OCI-M1 (cell line): ENCODE data around the gene MALRD1.

Experiments used
- DNase-seq: peaks from one replicate; lab custom pipeline; 2025; lab: John Stamatoyannopoulos, UW

MALRD1 gene

DNA sequence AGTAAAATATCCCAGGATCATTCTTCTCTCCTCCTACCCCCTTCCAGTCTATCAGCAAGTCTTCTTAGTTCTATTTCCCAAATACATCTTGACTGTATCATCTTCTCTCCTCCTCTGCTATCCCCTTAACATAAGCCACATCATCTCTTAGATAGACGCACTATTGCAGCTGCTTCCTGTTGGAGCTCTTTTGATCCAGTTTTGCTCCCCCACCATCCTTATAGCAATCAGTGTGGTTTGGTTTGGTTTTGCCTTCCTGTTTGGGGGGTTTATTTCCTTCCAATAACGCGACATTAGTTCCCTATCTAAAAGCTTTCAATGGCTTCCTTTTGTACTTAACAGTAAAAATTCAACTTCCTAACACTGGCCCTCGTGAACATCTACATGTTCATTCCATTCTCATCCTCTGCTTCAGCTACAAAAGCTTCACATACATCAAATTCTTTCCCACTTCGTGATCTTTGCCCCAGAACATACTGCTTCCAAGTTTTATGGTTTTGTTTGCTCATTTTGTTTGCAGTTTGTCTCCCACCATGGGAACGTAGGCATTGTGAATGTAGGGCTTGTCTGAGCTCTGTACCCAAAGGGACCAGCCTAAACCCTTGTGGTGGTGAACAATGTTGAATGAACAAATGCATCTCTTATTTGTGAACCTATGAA lies 734.0 kb downstream of the MALRD1 start:
- DNase-seq, result no peak

DNA sequence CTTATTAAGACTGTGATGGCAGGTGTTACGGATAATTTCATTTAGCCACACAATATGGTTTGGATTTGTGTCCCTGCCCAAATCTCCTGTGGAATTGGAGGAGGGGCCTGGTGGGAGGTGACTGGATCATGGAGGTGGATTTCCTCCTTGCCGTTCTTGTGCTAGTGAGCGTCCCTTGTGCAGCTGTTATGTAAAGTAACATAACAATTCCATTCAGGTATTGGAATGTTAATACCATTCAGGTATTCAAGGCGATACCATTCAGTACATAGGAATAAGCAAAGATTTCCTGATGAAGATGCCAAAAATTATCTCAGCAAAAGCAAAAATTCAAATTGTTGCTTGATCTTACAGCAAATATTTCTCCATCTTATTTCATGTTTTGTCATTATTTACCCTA lies 735.1 kb downstream of the MALRD1 start:
- no peak for DNase-seq
